ENCODE results near the gene MYO1G. TPM values are rescaled to one million over a fixed set of nuclear protein-coding genes. Genes with fewer than 3 reads are reported as not detected.

Gene MYO1G
- total RNA-seq, 1 experiment from 2014 or later, result 0.41 TPM

GRCh38 chr7:44970523-44971051, 8.2 kb downstream of the MYO1G start:
- Histone ChIP-seq H3K9me3 (ENCODE audit: control insufficient read depth, insufficient read depth, low read depth, low read length) (no peaks in the 10 kb centered on the region), H3K27me3 (ENCODE audit: control insufficient read depth, insufficient read depth, low read length) (no peaks in the 10 kb centered on the region), H3K36me3 (ENCODE audit: control insufficient read depth, insufficient read depth, low read length) (no peaks in the 10 kb centered on the region), H3K4me3 (ENCODE audit: low read depth in 2 of 2, low read length in 2 of 2) (no peak overlapping the region), H3K27ac (ENCODE audit: low read length) (no peak overlapping the region), H3K4me1 (ENCODE audit: control insufficient read depth, insufficient read depth, low read length) (no peaks in the 10 kb centered on the region; the same call in 1 of the 2 replicates)
- intact Hi-C loops (cut with micrococcal nuclease; ENCODE audit: unreplicated experiment), result loop anchor here (5.0 kb wide), 1 partner anchor 167 kb away; no protein-coding TSS in a partner anchor
- ChIA-PET POLR2A (no interaction called here), CTCF (no interaction called here)
- ATAC-seq, result no peak
- DNase-seq (ENCODE audit: low read depth, low spot score), result no peak
- no TSS peak for BruUV-seq (replicated peaks)
- TF ChIP-seq TCF7L2 (IDR thresholded peaks at IDR 0.05; ENCODE audit: low read depth, low read length), result no peak
- TF ChIP-seq REST (IDR thresholded peaks at IDR 0.05; ENCODE audit: insufficient read depth in 1 of 2, low read depth in 2 of 2, low read length in 1 of 2), result no peak
- no peak for TF ChIP-seq SIN3A (IDR thresholded peaks at IDR 0.05; ENCODE audit: borderline replicate concordance, insufficient read depth, low read depth, low read length)
- no peak for TF ChIP-seq CTCF (IDR thresholded peaks at IDR 0.05)
- no peak for TF ChIP-seq POLR2AphosphoS5 (IDR thresholded peaks at IDR 0.05; ENCODE audit: low read depth, low read length)
- in situ Hi-C loops (cut with HindIII; ENCODE audit: low pct_unique_long_range_greater_than_20kb, low sequenced_read_pairs), result no loop called here

- ATAC-seq (no peak), DNase-seq (ENCODE audit: low read depth, low spot score) (no peak)
- Histone ChIP-seq H3K27me3 (ENCODE audit: control insufficient read depth, insufficient read depth, low read length) (no peaks in the 10 kb centered on the region), H3K9me3 (ENCODE audit: control insufficient read depth, insufficient read depth, low read depth, low read length) (no peaks in the 10 kb centered on the region), H3K27ac (ENCODE audit: low read length) (no peak overlapping the region), H3K4me3 (ENCODE audit: low read depth in 2 of 2, low read length in 2 of 2) (no peak overlapping the region), H3K36me3 (ENCODE audit: control insufficient read depth, insufficient read depth, low read length) (no peaks in the 10 kb centered on the region), H3K4me1 (ENCODE audit: control insufficient read depth, insufficient read depth, low read length) (no peaks in the 10 kb centered on the region; the same call in 1 of the 2 replicates)
- in situ Hi-C loops (cut with HindIII; ENCODE audit: low pct_unique_long_range_greater_than_20kb, low sequenced_read_pairs) (no loop called here), intact Hi-C loops (cut with micrococcal nuclease; ENCODE audit: unreplicated experiment) (loop anchor here (5.0 kb wide), 1 partner anchor 167 kb away; no protein-coding TSS in a partner anchor)
- no TSS peak for BruUV-seq (replicated peaks)
- CTCF ChIA-PET, result interaction anchor here (0.6 kb wide), 1 partner anchor 165 kb away, joined by 6 read pairs; no protein-coding TSS in a partner anchor
- no peak for TF ChIP-seq CTCF (IDR thresholded peaks at IDR 0.05)
- TF ChIP-seq TCF7L2 (IDR thresholded peaks at IDR 0.05; ENCODE audit: low read depth, low read length), result no peak
- TF ChIP-seq SIN3A (IDR thresholded peaks at IDR 0.05; ENCODE audit: borderline replicate concordance, insufficient read depth, low read depth, low read length), result no peak
- no peak for TF ChIP-seq POLR2AphosphoS5 (IDR thresholded peaks at IDR 0.05; ENCODE audit: low read depth, low read length)
- TF ChIP-seq REST (IDR thresholded peaks at IDR 0.05; ENCODE audit: insufficient read depth in 1 of 2, low read depth in 2 of 2, low read length in 1 of 2), result no peak
- POLR2A ChIA-PET, result no interaction called here
Observed at GRCh38 chr7:44969701-44970522, 8.9 kb downstream of the MYO1G start.
